ENCODE results near the gene HS3ST5. TPM values are rescaled to one million over a fixed set of nuclear protein-coding genes. Genes with fewer than 3 reads are reported as not detected.

Gene HS3ST5
- total RNA-seq, 1 experiment from 2014 or later, result 0.55 TPM

- Histone ChIP-seq H3K36me3 (replicated peaks; ENCODE audit: control insufficient read depth, insufficient read depth, low read length) (no peaks in the 10 kb centered on the region), H3K4me3 (ENCODE audit: insufficient read depth, low read depth, low read length) (no peak overlapping the region), H3K27me3 (ENCODE audit: control insufficient read depth, insufficient read depth, low read length) (no peaks in the 10 kb centered on the region)
- DNase-seq, result no peak
Measured at GRCh38 chr6:114170958-114171387, 171.8 kb downstream of the HS3ST5 start.

GRCh38 chr6:114170372-114170771 lies 172.5 kb downstream of the HS3ST5 start:
- no peaks in the 10 kb centered on the region for H3K36me3 ChIP-seq (replicated peaks; ENCODE audit: control insufficient read depth, insufficient read depth, low read length)
- no peaks in the 10 kb centered on the region for H3K27me3 ChIP-seq (ENCODE audit: control insufficient read depth, insufficient read depth, low read length)
- no peak overlapping the region for H3K4me3 ChIP-seq (ENCODE audit: insufficient read depth, low read depth, low read length)
- DNase-seq, result no peak

- Histone ChIP-seq H3K4me3 (ENCODE audit: insufficient read depth, low read depth, low read length) (no peak overlapping the region), H3K27me3 (ENCODE audit: control insufficient read depth, insufficient read depth, low read length) (no peaks in the 10 kb centered on the region), H3K36me3 (replicated peaks; ENCODE audit: control insufficient read depth, insufficient read depth, low read length) (no peaks in the 10 kb centered on the region)
- DNase-seq, result no peak
Measured at GRCh38 chr6:114169763-114170162, 173.1 kb downstream of the HS3ST5 start.

- H3K4me3 ChIP-seq (ENCODE audit: insufficient read depth, low read depth, low read length), result no peak overlapping the region
- H3K36me3 ChIP-seq (replicated peaks; ENCODE audit: control insufficient read depth, insufficient read depth, low read length), result no peaks in the 10 kb centered on the region
- no peak for DNase-seq
- H3K27me3 ChIP-seq (ENCODE audit: control insufficient read depth, insufficient read depth, low read length), result no peaks in the 10 kb centered on the region
Measured at GRCh38 chr6:114167583-114168576, 174.9 kb downstream of the HS3ST5 start.

- Histone ChIP-seq H3K27me3 (ENCODE audit: control insufficient read depth, insufficient read depth, low read length) (no peaks in the 10 kb centered on the region), H3K36me3 (replicated peaks; ENCODE audit: control insufficient read depth, insufficient read depth, low read length) (no peaks in the 10 kb centered on the region), H3K4me3 (ENCODE audit: insufficient read depth, low read depth, low read length) (no peak overlapping the region)
- no peak for DNase-seq
Measured at GRCh38 chr6:114164207-114164606, 178.6 kb downstream of the HS3ST5 start.

- no peak overlapping the region for H3K4me3 ChIP-seq (ENCODE audit: insufficient read depth, low read depth, low read length)
- DNase-seq, result no peak
- no peaks in the 10 kb centered on the region for H3K27me3 ChIP-seq (ENCODE audit: control insufficient read depth, insufficient read depth, low read length)
- no peaks in the 10 kb centered on the region for H3K36me3 ChIP-seq (replicated peaks; ENCODE audit: control insufficient read depth, insufficient read depth, low read length)
Measured at GRCh38 chr6:114162691-114163347, 180.0 kb downstream of the HS3ST5 start.

- Histone ChIP-seq H3K36me3 (replicated peaks; ENCODE audit: control insufficient read depth, insufficient read depth, low read length) (no peaks in the 10 kb centered on the region), H3K27me3 (ENCODE audit: control insufficient read depth, insufficient read depth, low read length) (no peaks in the 10 kb centered on the region), H3K4me3 (ENCODE audit: insufficient read depth, low read depth, low read length) (no peak overlapping the region)
- DNase-seq, result no peak
Measured at GRCh38 chr6:114160881-114161280, 181.9 kb downstream of the HS3ST5 start.

- Histone ChIP-seq H3K36me3 (replicated peaks; ENCODE audit: control insufficient read depth, insufficient read depth, low read length) (no peaks in the 10 kb centered on the region), H3K4me3 (ENCODE audit: insufficient read depth, low read depth, low read length) (no peak overlapping the region), H3K27me3 (ENCODE audit: control insufficient read depth, insufficient read depth, low read length) (no peaks in the 10 kb centered on the region)
- no peak for DNase-seq
Measured at GRCh38 chr6:114159727-114160126, 183.1 kb downstream of the HS3ST5 start.

GRCh38 chr6:114158838-114159694 lies 183.8 kb downstream of the HS3ST5 start:
- no peaks in the 10 kb centered on the region for H3K27me3 ChIP-seq (ENCODE audit: control insufficient read depth, insufficient read depth, low read length)
- no peak for DNase-seq
- no peak overlapping the region for H3K4me3 ChIP-seq (ENCODE audit: insufficient read depth, low read depth, low read length)
- no peaks in the 10 kb centered on the region for H3K36me3 ChIP-seq (replicated peaks; ENCODE audit: control insufficient read depth, insufficient read depth, low read length)

GRCh38 chr6:114158411-114158810 lies 184.4 kb downstream of the HS3ST5 start:
- no peak for DNase-seq
- Histone ChIP-seq H3K4me3 (ENCODE audit: insufficient read depth, low read depth, low read length) (no peak overlapping the region), H3K27me3 (ENCODE audit: control insufficient read depth, insufficient read depth, low read length) (no peaks in the 10 kb centered on the region)

GRCh38 chr6:114157848-114158247 lies 185.0 kb downstream of the HS3ST5 start:
- no peaks in the 10 kb centered on the region for H3K27me3 ChIP-seq (ENCODE audit: control insufficient read depth, insufficient read depth, low read length)
- no peak for DNase-seq
- H3K4me3 ChIP-seq (ENCODE audit: insufficient read depth, low read depth, low read length), result no peak overlapping the region
- H3K36me3 ChIP-seq (replicated peaks; ENCODE audit: control insufficient read depth, insufficient read depth, low read length), result no peaks in the 10 kb centered on the region

More at GRCh38 chr6:114158411-114158810, 184.4 kb downstream of the HS3ST5 start:
- no peaks in the 10 kb centered on the region for H3K36me3 ChIP-seq (replicated peaks; ENCODE audit: control insufficient read depth, insufficient read depth, low read length)

GRCh38 chr6:114155763-114156162 lies 187.1 kb downstream of the HS3ST5 start:
- Histone ChIP-seq H3K27me3 (ENCODE audit: control insufficient read depth, insufficient read depth, low read length) (no peaks in the 10 kb centered on the region), H3K4me3 (ENCODE audit: insufficient read depth, low read depth, low read length) (no peak overlapping the region), H3K36me3 (replicated peaks; ENCODE audit: control insufficient read depth, insufficient read depth, low read length) (no peaks in the 10 kb centered on the region)
- no peak for DNase-seq

GRCh38 chr6:114154812-114155211 lies 188.0 kb downstream of the HS3ST5 start:
- Histone ChIP-seq H3K36me3 (replicated peaks; ENCODE audit: control insufficient read depth, insufficient read depth, low read length) (no peaks in the 10 kb centered on the region), H3K27me3 (ENCODE audit: control insufficient read depth, insufficient read depth, low read length) (no peaks in the 10 kb centered on the region), H3K4me3 (ENCODE audit: insufficient read depth, low read depth, low read length) (no peak overlapping the region)
- DNase-seq, result no peak

- no peaks in the 10 kb centered on the region for H3K36me3 ChIP-seq (replicated peaks; ENCODE audit: control insufficient read depth, insufficient read depth, low read length)
- H3K4me3 ChIP-seq (ENCODE audit: insufficient read depth, low read depth, low read length), result no peak overlapping the region
- no peak for DNase-seq
- no peaks in the 10 kb centered on the region for H3K27me3 ChIP-seq (ENCODE audit: control insufficient read depth, insufficient read depth, low read length)
Measured at GRCh38 chr6:114153448-114153847, 189.4 kb downstream of the HS3ST5 start.

Measured in H7 (cell line).